Measurements from ENCODE around the gene RBBP7.
A peak's percentile ranks its signal among the peaks of the same experiment; 100 is the strongest.

Gene RBBP7

GRCh38 chrX:16882169-16882568 lies 12.0 kb upstream of the RBBP7 start:
- peaks cover 3% of the 10 kb centered on the region for H3K4me1 ChIP-seq (ENCODE audit: control insufficient read depth, insufficient read depth, low read depth, low read length)
- peak overlapping the region in 1 of 2 experiments; percentile 40 for H3K18ac ChIP-seq (ENCODE audit: low read depth in 1 of 2, low read length in 2 of 2)
- H2BK5ac ChIP-seq (ENCODE audit: low read depth, low read length, poor library complexity, severe bottlenecking): no peak overlapping the region
- no peak overlapping the region for H3K23ac ChIP-seq (ENCODE audit: low read length in 2 of 2)
- no peaks in the 10 kb centered on the region for H3K36me3 ChIP-seq (ENCODE audit: control insufficient read depth in 1 of 2, insufficient read depth in 2 of 2, low read depth in 1 of 2, low read length in 2 of 2)
- peak overlapping the region in 1 of 2 experiments; percentile 75 for H3K4me3 ChIP-seq (ENCODE audit: insufficient read depth in 1 of 2, low read depth in 1 of 2, low read length in 2 of 2)
- peak overlapping the region in 1 of 2 experiments; percentile 52 for H2BK12ac ChIP-seq (ENCODE audit: low read length in 2 of 2)
- H4K8ac ChIP-seq (ENCODE audit: low read length): peak overlapping the region; percentile 72
- H2AK5ac ChIP-seq (ENCODE audit: low read length, severe bottlenecking): no peak overlapping the region
- H3K4me2 ChIP-seq (ENCODE audit: low read length, poor library complexity, severe bottlenecking): peak overlapping the region; percentile 61
- H2BK15ac ChIP-seq (ENCODE audit: low read depth, poor library complexity, severe bottlenecking): no peak overlapping the region
- H3K79me1 ChIP-seq (replicated peaks; ENCODE audit: low read length, poor library complexity, severe bottlenecking): no peaks in the 10 kb centered on the region
- H3K9me3 ChIP-seq (ENCODE audit: control insufficient read depth, low read length): no peaks in the 10 kb centered on the region
- H2BK120ac ChIP-seq (ENCODE audit: low read depth, low read length): no peak overlapping the region
- H2AFZ ChIP-seq (ENCODE audit: low read depth, low read length): peak overlapping the region; percentile 63
- peak; percentile 30 for DNase-seq
- no peak overlapping the region for H3K14ac ChIP-seq (ENCODE audit: low read length in 2 of 2)
- no peak overlapping the region for H3K4ac ChIP-seq (ENCODE audit: low read depth in 1 of 2, low read length in 2 of 2)
- no peak overlapping the region for H3K27ac ChIP-seq (ENCODE audit: low read length, poor library complexity, severe bottlenecking)
- peaks cover 0 to 43% of the 10 kb centered on the region in 2 experiments for H3K27me3 ChIP-seq (ENCODE audit: control insufficient read depth in 1 of 2, insufficient read depth in 1 of 2, low read length in 2 of 2)
- peak overlapping the region; percentile 79 for H3K9ac ChIP-seq (ENCODE audit: low read length)
- peak overlapping the region; percentile 50 for H4K91ac ChIP-seq (ENCODE audit: low read length)
- WGBS: 44% methylated on average over 7 of the region's 7 CpGs

- no CpG with 5 or more reads among the region's 1 CpG for WGBS
- H3K27me3 ChIP-seq (ENCODE audit: control insufficient read depth in 1 of 2, insufficient read depth in 1 of 2, low read length in 2 of 2): peaks cover 0 to 75% of the 10 kb centered on the region in 2 experiments
- no peak overlapping the region for H2BK12ac ChIP-seq (ENCODE audit: low read length in 2 of 2)
- no peak overlapping the region for H3K14ac ChIP-seq (ENCODE audit: low read length in 2 of 2)
- H2BK5ac ChIP-seq (ENCODE audit: low read depth, low read length, poor library complexity, severe bottlenecking): no peak overlapping the region
- H3K79me1 ChIP-seq (replicated peaks; ENCODE audit: low read length, poor library complexity, severe bottlenecking): no peaks in the 10 kb centered on the region
- no peak overlapping the region for H2AFZ ChIP-seq (ENCODE audit: low read depth, low read length)
- no peak overlapping the region for H4K91ac ChIP-seq (ENCODE audit: low read length)
- no peaks in the 10 kb centered on the region for H3K4me1 ChIP-seq (ENCODE audit: control insufficient read depth, insufficient read depth, low read depth, low read length)
- H3K23ac ChIP-seq (ENCODE audit: low read length in 2 of 2): no peak overlapping the region
- H4K8ac ChIP-seq (ENCODE audit: low read length): no peak overlapping the region
- H2BK120ac ChIP-seq (ENCODE audit: low read depth, low read length): no peak overlapping the region
- no peak overlapping the region for H3K4me2 ChIP-seq (ENCODE audit: low read length, poor library complexity, severe bottlenecking)
- no peak overlapping the region for H3K4me3 ChIP-seq (ENCODE audit: insufficient read depth in 1 of 2, low read depth in 1 of 2, low read length in 2 of 2)
- H3K9ac ChIP-seq (ENCODE audit: low read length): no peak overlapping the region
- H3K4ac ChIP-seq (ENCODE audit: low read depth in 1 of 2, low read length in 2 of 2): no peak overlapping the region
- H2BK15ac ChIP-seq (ENCODE audit: low read depth, poor library complexity, severe bottlenecking): no peak overlapping the region
- H3K18ac ChIP-seq (ENCODE audit: low read depth in 1 of 2, low read length in 2 of 2): no peak overlapping the region
- H2AK5ac ChIP-seq (ENCODE audit: low read length, severe bottlenecking): no peak overlapping the region
- no peak overlapping the region for H3K27ac ChIP-seq (ENCODE audit: low read length, poor library complexity, severe bottlenecking)
- no peaks in the 10 kb centered on the region for H3K9me3 ChIP-seq (ENCODE audit: control insufficient read depth, low read length)
- H3K36me3 ChIP-seq (ENCODE audit: control insufficient read depth in 1 of 2, insufficient read depth in 2 of 2, low read depth in 1 of 2, low read length in 2 of 2): no peaks in the 10 kb centered on the region
- DNase-seq: no peak
Measured at GRCh38 chrX:16876696-16877095, 6.5 kb upstream of the RBBP7 start.

- H3K4me3 ChIP-seq (ENCODE audit: insufficient read depth in 1 of 2, low read depth in 1 of 2, low read length in 2 of 2): no peak overlapping the region
- no peak overlapping the region for H4K91ac ChIP-seq (ENCODE audit: low read length)
- no peaks in the 10 kb centered on the region for H3K36me3 ChIP-seq (ENCODE audit: control insufficient read depth in 1 of 2, insufficient read depth in 2 of 2, low read depth in 1 of 2, low read length in 2 of 2)
- no peak overlapping the region for H3K9ac ChIP-seq (ENCODE audit: low read length)
- H2AK5ac ChIP-seq (ENCODE audit: low read length, severe bottlenecking): no peak overlapping the region
- no peak overlapping the region for H2BK5ac ChIP-seq (ENCODE audit: low read depth, low read length, poor library complexity, severe bottlenecking)
- WGBS: 100% methylated on average over 1 of the region's 5 CpGs
- peaks cover 4% of the 10 kb centered on the region for H3K4me1 ChIP-seq (ENCODE audit: control insufficient read depth, insufficient read depth, low read depth, low read length)
- no peak for DNase-seq
- H3K9me3 ChIP-seq (ENCODE audit: control insufficient read depth, low read length): no peaks in the 10 kb centered on the region
- H3K27me3 ChIP-seq (ENCODE audit: control insufficient read depth in 1 of 2, insufficient read depth in 1 of 2, low read length in 2 of 2): peaks cover 0 to 71% of the 10 kb centered on the region in 2 experiments
- H3K4me2 ChIP-seq (ENCODE audit: low read length, poor library complexity, severe bottlenecking): no peak overlapping the region
- H2BK12ac ChIP-seq (ENCODE audit: low read length in 2 of 2): no peak overlapping the region
- H3K18ac ChIP-seq (ENCODE audit: low read depth in 1 of 2, low read length in 2 of 2): no peak overlapping the region
- H3K14ac ChIP-seq (ENCODE audit: low read length in 2 of 2): no peak overlapping the region
- H3K27ac ChIP-seq (ENCODE audit: low read length, poor library complexity, severe bottlenecking): no peak overlapping the region
- no peak overlapping the region for H2BK120ac ChIP-seq (ENCODE audit: low read depth, low read length)
- H2AFZ ChIP-seq (ENCODE audit: low read depth, low read length): no peak overlapping the region
- no peak overlapping the region for H3K4ac ChIP-seq (ENCODE audit: low read depth in 1 of 2, low read length in 2 of 2)
- H3K23ac ChIP-seq (ENCODE audit: low read length in 2 of 2): no peak overlapping the region
- no peak overlapping the region for H4K8ac ChIP-seq (ENCODE audit: low read length)
- H3K79me1 ChIP-seq (replicated peaks; ENCODE audit: low read length, poor library complexity, severe bottlenecking): no peaks in the 10 kb centered on the region
- H2BK15ac ChIP-seq (ENCODE audit: low read depth, poor library complexity, severe bottlenecking): no peak overlapping the region
Measured at GRCh38 chrX:16874458-16875095, 4.4 kb upstream of the RBBP7 start.

- no peak overlapping the region for H2AK5ac ChIP-seq (ENCODE audit: low read length, severe bottlenecking)
- no peaks in the 10 kb centered on the region for H3K9me3 ChIP-seq (ENCODE audit: control insufficient read depth, low read length)
- H3K27ac ChIP-seq (ENCODE audit: low read length, poor library complexity, severe bottlenecking): no peak overlapping the region
- H2AFZ ChIP-seq (ENCODE audit: low read depth, low read length): no peak overlapping the region
- peaks cover 0 to 61% of the 10 kb centered on the region in 2 experiments for H3K27me3 ChIP-seq (ENCODE audit: control insufficient read depth in 1 of 2, insufficient read depth in 1 of 2, low read length in 2 of 2)
- no peak overlapping the region for H3K14ac ChIP-seq (ENCODE audit: low read length in 2 of 2)
- no peaks in the 10 kb centered on the region for H3K36me3 ChIP-seq (ENCODE audit: control insufficient read depth in 1 of 2, insufficient read depth in 2 of 2, low read depth in 1 of 2, low read length in 2 of 2)
- no peak overlapping the region for H4K91ac ChIP-seq (ENCODE audit: low read length)
- no peak overlapping the region for H3K4me2 ChIP-seq (ENCODE audit: low read length, poor library complexity, severe bottlenecking)
- peaks cover 4% of the 10 kb centered on the region for H3K4me1 ChIP-seq (ENCODE audit: control insufficient read depth, insufficient read depth, low read depth, low read length)
- H3K4me3 ChIP-seq (ENCODE audit: insufficient read depth in 1 of 2, low read depth in 1 of 2, low read length in 2 of 2): no peak overlapping the region
- H2BK15ac ChIP-seq (ENCODE audit: low read depth, poor library complexity, severe bottlenecking): no peak overlapping the region
- H3K4ac ChIP-seq (ENCODE audit: low read depth in 1 of 2, low read length in 2 of 2): no peak overlapping the region
- H3K9ac ChIP-seq (ENCODE audit: low read length): no peak overlapping the region
- no peak overlapping the region for H2BK5ac ChIP-seq (ENCODE audit: low read depth, low read length, poor library complexity, severe bottlenecking)
- H3K23ac ChIP-seq (ENCODE audit: low read length in 2 of 2): no peak overlapping the region
- H3K79me1 ChIP-seq (replicated peaks; ENCODE audit: low read length, poor library complexity, severe bottlenecking): no peaks in the 10 kb centered on the region
- no peak overlapping the region for H3K18ac ChIP-seq (ENCODE audit: low read depth in 1 of 2, low read length in 2 of 2)
- DNase-seq: no peak
- no peak overlapping the region for H2BK12ac ChIP-seq (ENCODE audit: low read length in 2 of 2)
- no peak overlapping the region for H4K8ac ChIP-seq (ENCODE audit: low read length)
- WGBS: 95% methylated on average over 7 of the region's 8 CpGs
- H2BK120ac ChIP-seq (ENCODE audit: low read depth, low read length): no peak overlapping the region
Measured at GRCh38 chrX:16873106-16873505, 2.9 kb upstream of the RBBP7 start.
